Activated naive CD4-positive, alpha-beta T cell treated with anti-CD3 and anti-CD28 coated beads, Interleukin-2, amount 50 U/mL, for 16 hours (primary cell): ENCODE measurements around the gene WDR3.
"Not testable (repeated sequence)": the region's sequence is repeated elsewhere in the genome, so short reads cannot be mapped to it uniquely, and the experiment has no call there.

ENCODE experiments used
- DNase-seq: peaks from one replicate; pipeline ENCODE4 v3.0.0-alpha.2; 2020

Gene WDR3

GRCh38 chr1:117929343-117930172 lies at the start of gene WDR3, which contains the start of gene GDAP2:
WDR3 (plus strand) TSS chr1:117929739; CDS start chr1:117933320, 3,581 bp downstream.
GDAP2 (minus strand) TSS chr1:117929621; CDS start chr1:117920357, 9,264 bp downstream.
- DNase-seq = peak; percentile 97

GRCh38 chr1:117883616-117884015 lies 45.9 kb upstream of the WDR3 start:
- DNase-seq = no peak

- no peak for DNase-seq
These were observed 43.3 kb upstream of the WDR3 start for GRCh38 chr1:117886101-117886795.

- no peak for DNase-seq
These were observed 39.1 kb upstream of the WDR3 start for GRCh38 chr1:117890452-117890851.

- no peak for DNase-seq
These were observed 37.0 kb upstream of the WDR3 start for GRCh38 chr1:117892512-117892911.

GRCh38 chr1:117894078-117894477 lies 35.5 kb upstream of the WDR3 start:
- no peak for DNase-seq

GRCh38 chr1:117895482-117896114 lies 33.9 kb upstream of the WDR3 start:
- peak; percentile 53 for DNase-seq

- DNase-seq = no peak
These were observed 32.0 kb upstream of the WDR3 start for GRCh38 chr1:117897551-117897950.

GRCh38 chr1:117899801-117900200 lies 29.7 kb upstream of the WDR3 start:
- DNase-seq = no peak

GRCh38 chr1:117902944-117903343 lies 26.6 kb upstream of the WDR3 start:
- DNase-seq = no peak

- no peak for DNase-seq
These were observed 25.1 kb upstream of the WDR3 start for GRCh38 chr1:117904485-117904884.

GRCh38 chr1:117905019-117905418 lies 24.5 kb upstream of the WDR3 start:
- no peak for DNase-seq

- DNase-seq = no peak
These were observed 18.5 kb upstream of the WDR3 start for GRCh38 chr1:117911051-117911450.

- DNase-seq = no peak
These were observed 10.2 kb upstream of the WDR3 start for GRCh38 chr1:117919376-117919775.

GRCh38 chr1:117921991-117922390 lies 7.5 kb upstream of the WDR3 start:
- DNase-seq = no peak

GRCh38 chr1:117922717-117923116 lies 6.8 kb upstream of the WDR3 start:
- not testable (repeated sequence) for DNase-seq

GRCh38 chr1:117925981-117926380 lies 3.6 kb upstream of the WDR3 start:
- no peak for DNase-seq

GRCh38 chr1:117928881-117929342 lies 627 bp upstream of the WDR3 start:
- DNase-seq = no peak

- DNase-seq = no peak
These were observed 571 bp downstream of the WDR3 start for GRCh38 chr1:117930173-117930447.

- DNase-seq = no peak
These were observed 945 bp downstream of the WDR3 start for GRCh38 chr1:117930484-117930883.

GRCh38 chr1:117932576-117932975 lies 3.0 kb downstream of the WDR3 start:
- no peak for DNase-seq

GRCh38 chr1:117933769-117934168 lies 4.2 kb downstream of the WDR3 start:
- no peak for DNase-seq

- no peak for DNase-seq
These were observed 12.8 kb downstream of the WDR3 start for GRCh38 chr1:117942293-117942692.

GRCh38 chr1:117952386-117952785 lies 22.8 kb downstream of the WDR3 start:
- DNase-seq = no peak
